Right atrium auricular region (tissue), 2 donors: ENCODE data around the gene AKAP5. TPM values are rescaled to one million over a fixed set of nuclear protein-coding genes. Genes with fewer than 3 reads are reported as not detected.

Source experiments
- DNase-seq: peaks from one replicate; pipeline ENCODE4 v3.0.0-alpha.2; 2019; ENCODE audit warnings: low spot score
- H3K27ac ChIP-seq, 2 donors: fragments of 200-600 bp; sonication (generic); 1 replicate in 1 of 2; 2 replicates in 1 of 2; pipeline ENCODE4 v1.5.1; 2016 to 2019
- H3K27me3 ChIP-seq, 2 donors: fragments of 200-600 bp; sonication (generic); one replicate each; pipeline versions ENCODE4 v1.5.1 to v1.6.0; 2017 to 2019
- H3K36me3 ChIP-seq: fragments of 200-600 bp; sonication (generic); one replicate; pipeline ENCODE4 v1.5.1; 2016
- H3K4me1 ChIP-seq, 2 donors: fragments of 200-600 bp; sonication (generic); one replicate each; pipeline versions ENCODE4 v1.5.1 to v1.6.0; 2017 to 2019
- H3K4me3 ChIP-seq, 2 donors: fragments of 200-600 bp; sonication (generic); 1 replicate in 1 of 2; 2 replicates in 1 of 2; pipeline ENCODE4 v1.5.1; 2017 to 2019; ENCODE audit warnings: mild to moderate bottlenecking in 1 of 2, moderate library complexity in 1 of 2
- H3K9me3 ChIP-seq, 2 donors: fragments of 200-600 bp; sonication (generic); one replicate each; pipeline ENCODE4 v1.5.1; 2019
- CTCF ChIP-seq, 2 donors: fragments of 200-600 bp; sonication (generic); IDR thresholded peaks; one replicate each; pipeline ENCODE4 v1.5.1; 2019; ENCODE audit warnings: antibody characterized with exemption in 2 of 2
- total RNA-seq, 2 donors: library from RNA; depleted of rRNA; stranded (reverse); fragments of >200 nt; gene quantifications; one replicate each; pipeline ENCODE4 v1.1.0, GENCODE V29; 2016

AKAP5 gene
- total RNA-seq, 2 donors from 2014 or later, result 0.24 TPM; not detected in 1

- Histone ChIP-seq H3K4me1 (no peaks in the 10 kb centered on the region), H3K9me3 (no peaks in the 10 kb centered on the region), H3K27ac (no peak overlapping the region), H3K36me3 (no peaks in the 10 kb centered on the region), H3K4me3 (no peak overlapping the region), H3K27me3 (no peaks in the 10 kb centered on the region)
- peak; percentile 34 to 61 for TF ChIP-seq CTCF (IDR thresholded peaks at IDR 0.05)
- no peak for DNase-seq
These were observed 13.4 kb downstream of the AKAP5 start for GRCh38 chr14:64478634-64479250.

GRCh38 chr14:64488590-64489099 lies 23.3 kb downstream of the AKAP5 start:
- Histone ChIP-seq H3K27ac (no peak overlapping the region), H3K4me1 (peaks cover 0 to 7% of the 10 kb centered on the region in 2 donors), H3K36me3 (peaks cover 43% of the 10 kb centered on the region), H3K9me3 (no peaks in the 10 kb centered on the region), H3K4me3 (no peak overlapping the region), H3K27me3 (no peaks in the 10 kb centered on the region)
- DNase-seq, result no peak
- no peak for TF ChIP-seq CTCF (IDR thresholded peaks at IDR 0.05)

DNA sequence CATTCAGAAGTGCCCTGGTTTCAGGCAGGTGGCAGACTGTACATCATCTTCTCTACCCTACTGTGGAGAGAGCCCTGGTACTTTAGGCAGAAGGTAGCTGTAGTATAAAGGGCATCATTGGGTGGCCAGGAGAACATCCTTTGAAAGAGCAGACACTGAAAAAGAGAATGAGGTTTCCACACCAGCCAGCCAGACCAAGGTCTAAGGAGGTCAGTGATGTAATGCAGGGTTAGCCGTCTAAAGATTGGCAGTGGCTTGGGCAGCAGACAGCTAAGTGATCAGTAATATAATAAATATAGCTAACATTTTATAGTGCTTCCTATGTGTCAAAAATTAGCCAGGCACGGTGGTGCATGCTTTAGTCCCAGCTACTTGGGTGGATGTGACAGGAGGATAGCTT lies 26.3 kb downstream of the AKAP5 start:
- H3K36me3 ChIP-seq, result peaks cover 32% of the 10 kb centered on the region
- peaks cover 0 to 7% of the 10 kb centered on the region in 2 donors for H3K4me1 ChIP-seq
- H3K27ac ChIP-seq, result no peak overlapping the region
- no peaks in the 10 kb centered on the region for H3K9me3 ChIP-seq
- no peak overlapping the region for H3K4me3 ChIP-seq
- no peak for TF ChIP-seq CTCF (IDR thresholded peaks at IDR 0.05)
- DNase-seq, result no peak
- no peaks in the 10 kb centered on the region for H3K27me3 ChIP-seq

- no peak overlapping the region for H3K4me3 ChIP-seq
- DNase-seq, result no peak
- peak overlapping the region in 1 of 2 donors; percentile 24 for H3K27ac ChIP-seq
- H3K27me3 ChIP-seq, result no peaks in the 10 kb centered on the region
- H3K36me3 ChIP-seq, result peaks cover 15% of the 10 kb centered on the region
- H3K4me1 ChIP-seq, result peaks cover 0 to 12% of the 10 kb centered on the region in 2 donors
- no peak for TF ChIP-seq CTCF (IDR thresholded peaks at IDR 0.05)
- no peaks in the 10 kb centered on the region for H3K9me3 ChIP-seq
These were observed 28.2 kb downstream of the AKAP5 start for GRCh38 chr14:64493455-64493854.

DNA sequence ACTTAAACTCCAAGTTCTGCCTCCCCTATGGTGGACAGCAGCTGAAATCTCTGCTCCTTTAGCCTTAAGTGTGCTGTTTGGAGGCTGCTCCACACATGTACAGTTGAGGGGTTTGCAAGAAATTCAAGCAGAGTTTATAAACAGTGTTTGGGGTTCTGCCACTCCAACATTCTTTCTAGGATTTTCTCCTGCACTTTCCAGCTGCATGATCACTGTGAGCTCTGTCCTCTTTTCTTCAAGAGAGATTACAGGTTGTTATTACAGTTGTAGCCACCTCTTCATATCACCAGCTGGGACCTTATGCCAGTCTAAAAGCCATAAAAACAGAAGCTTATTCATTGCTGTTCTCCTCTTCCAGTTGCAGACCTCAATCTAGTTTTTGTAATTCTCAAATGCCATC lies 30.0 kb downstream of the AKAP5 start:
- H3K36me3 ChIP-seq, result no peaks in the 10 kb centered on the region
- TF ChIP-seq CTCF (IDR thresholded peaks at IDR 0.05), result no peak
- no peaks in the 10 kb centered on the region for H3K27me3 ChIP-seq
- no peak for DNase-seq
- no peak overlapping the region for H3K4me3 ChIP-seq
- H3K27ac ChIP-seq, result no peak overlapping the region
- H3K4me1 ChIP-seq, result peaks cover 0 to 12% of the 10 kb centered on the region in 2 donors
- no peaks in the 10 kb centered on the region for H3K9me3 ChIP-seq

DNA sequence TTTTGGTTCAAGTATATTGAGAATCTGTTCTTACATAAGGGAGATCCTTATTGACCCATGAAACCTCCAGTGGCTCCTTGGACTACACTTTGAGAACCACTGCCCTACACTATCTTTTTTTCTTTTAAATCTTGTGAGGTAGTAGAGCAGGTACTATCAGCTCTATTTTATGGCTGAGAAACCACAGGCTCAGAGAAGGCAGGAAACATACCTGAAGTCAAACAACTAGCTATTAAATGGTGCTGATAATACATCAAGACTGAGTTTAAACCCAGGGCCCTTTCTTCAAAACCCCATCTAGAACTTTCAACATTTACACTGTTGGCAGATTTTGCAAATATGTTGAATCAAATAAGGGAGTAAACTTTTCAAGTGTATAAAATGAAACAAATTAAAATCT lies 31.5 kb downstream of the AKAP5 start:
- no peak for TF ChIP-seq CTCF (IDR thresholded peaks at IDR 0.05)
- no peaks in the 10 kb centered on the region for H3K36me3 ChIP-seq
- H3K27ac ChIP-seq, result no peak overlapping the region
- H3K4me1 ChIP-seq, result peaks cover 0 to 26% of the 10 kb centered on the region in 2 donors
- no peak for DNase-seq
- H3K4me3 ChIP-seq, result no peak overlapping the region
- H3K27me3 ChIP-seq, result no peaks in the 10 kb centered on the region
- no peaks in the 10 kb centered on the region for H3K9me3 ChIP-seq
